GM19395 (cell line): Measurements from ENCODE around the gene PTCSC3.

Source experiments
- ATAC-seq: cut with Tn5 transposase; IDR thresholded peaks from one replicate; pipeline ENCODE4 v1.9.1; 2021; ENCODE audit warnings: mild to moderate bottlenecking, moderate library complexity; ENCODE audit not compliant: unreplicated experiment

PTCSC3 gene

DNA sequence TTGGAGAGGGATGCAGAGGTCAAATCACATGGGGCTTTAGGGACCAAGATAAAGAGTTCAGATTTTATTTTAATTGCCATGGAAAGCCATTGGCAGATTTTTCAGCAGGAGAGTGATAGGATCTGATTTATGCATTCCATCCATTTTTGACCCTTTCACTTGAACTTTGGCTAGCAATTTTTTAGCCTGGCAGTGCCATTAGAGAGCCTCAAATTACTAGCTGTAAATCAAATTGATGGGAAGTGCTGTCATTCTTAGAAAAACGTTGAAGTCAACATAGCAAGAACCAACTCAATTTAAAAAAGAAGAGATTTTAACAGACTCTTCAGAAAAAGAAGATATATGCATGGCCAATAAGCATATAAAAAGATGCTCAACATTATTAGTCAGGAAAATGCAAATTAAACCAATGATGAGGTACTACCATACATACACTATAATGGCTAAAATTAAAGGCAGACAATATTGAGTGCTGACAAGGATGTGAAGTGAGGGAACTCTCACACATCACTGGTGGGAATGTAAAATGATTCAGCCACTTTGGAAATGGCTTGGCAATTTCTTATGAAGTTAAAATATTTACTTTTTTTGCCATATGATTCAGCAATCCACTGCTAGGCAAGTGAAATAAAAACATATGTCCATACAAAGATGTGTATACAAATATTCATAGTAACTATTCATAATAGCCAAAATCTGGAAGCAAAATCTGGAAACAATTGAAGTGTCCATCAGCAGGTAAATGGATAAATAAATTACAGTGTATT, 89.7 kb downstream of the PTCSC3 start:
- no peak for ATAC-seq

DNA sequence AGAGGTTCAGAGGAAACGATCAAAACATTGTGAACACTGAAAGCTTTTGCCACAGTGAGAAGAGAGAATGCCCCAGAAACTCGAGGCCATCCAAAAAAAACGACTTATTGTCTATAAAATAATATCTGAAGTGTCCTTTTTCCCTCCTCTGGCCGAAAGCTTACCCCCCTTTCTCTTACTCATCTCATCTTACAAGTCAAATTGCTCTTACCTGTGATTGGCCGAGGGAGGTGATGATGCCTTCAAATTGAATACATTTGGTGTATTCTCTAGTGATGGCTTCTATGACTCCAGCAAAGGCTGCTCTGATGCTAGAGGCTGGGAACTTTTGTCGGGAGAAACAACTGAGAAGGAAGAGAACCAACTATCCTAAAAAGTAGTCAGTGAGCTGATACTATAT, 90.7 kb downstream of the PTCSC3 start:
- no peak for ATAC-seq
